ENCODE measurements around the gene GRIK5. TPM values are rescaled to one million over a fixed set of nuclear protein-coding genes. Genes with fewer than 3 reads are reported as not detected.
"Not testable (repeated sequence)": the region's sequence is repeated elsewhere in the genome, so short reads cannot be mapped to it uniquely, and the experiment has no call there.

GRIK5 gene
- total and polyA plus RNA-seq, 9 donors, result 1.3 to 5.8 (median 3.2) TPM

GRCh38 chr19:41991925-41992569 lies 78.0 kb downstream of the GRIK5 start:
- H3K27me3 ChIP-seq (ENCODE audit: control insufficient read depth, insufficient read depth, low read length), result peaks cover 45% of the 10 kb centered on the region
- H3K27ac ChIP-seq (ENCODE audit: low read length); DNase-seq; H3K4me3 ChIP-seq (ENCODE audit: low read length); H3K4me1 ChIP-seq (ENCODE audit: control insufficient read depth, insufficient read depth, low read length); H3K36me3 ChIP-seq (ENCODE audit: control insufficient read depth, insufficient read depth, low read length); H3K9me3 ChIP-seq (replicated peaks; ENCODE audit: control insufficient read depth, low read depth, low read length): not testable (repeated sequence)
- 65% methylated on average over 11 of the region's 11 CpGs for WGBS (ENCODE audit: insufficient coverage)

DNA sequence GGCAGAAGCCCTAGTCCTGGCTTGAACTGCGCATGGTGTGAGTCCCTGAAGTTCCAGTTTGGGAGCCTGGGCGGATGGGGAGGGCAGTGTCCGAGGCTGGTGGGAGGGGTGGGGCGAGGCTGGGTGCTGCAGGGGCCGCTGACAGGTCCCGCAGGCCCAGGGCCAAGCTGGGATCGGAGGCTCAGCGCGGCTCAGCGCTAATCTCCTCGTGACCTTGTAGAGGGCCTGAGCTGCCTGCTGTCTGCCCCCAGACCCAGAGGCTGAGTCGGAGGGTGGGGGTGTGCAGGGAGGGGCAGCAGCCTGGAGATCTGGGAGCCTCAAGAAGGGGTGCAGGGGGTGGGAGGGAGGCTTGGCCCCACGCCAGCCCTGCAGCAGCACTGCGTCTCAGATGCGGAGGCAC lies 79.0 kb downstream of the GRIK5 start:
- Histone ChIP-seq H3K4me1 (ENCODE audit: control insufficient read depth, insufficient read depth, low read length) (peaks cover 6% of the 10 kb centered on the region), H3K4me3 (ENCODE audit: low read length) (no peak overlapping the region), H3K9me3 (replicated peaks; ENCODE audit: control insufficient read depth, low read depth, low read length) (no peaks in the 10 kb centered on the region), H3K36me3 (ENCODE audit: control insufficient read depth, insufficient read depth, low read length) (no peaks in the 10 kb centered on the region), H3K27ac (ENCODE audit: low read length) (no peak overlapping the region), H3K27me3 (ENCODE audit: control insufficient read depth, insufficient read depth, low read length) (peaks cover 34% of the 10 kb centered on the region)
- 26% methylated on average over 10 of the region's 15 CpGs for WGBS (ENCODE audit: insufficient coverage)
- no peak for DNase-seq

DNA sequence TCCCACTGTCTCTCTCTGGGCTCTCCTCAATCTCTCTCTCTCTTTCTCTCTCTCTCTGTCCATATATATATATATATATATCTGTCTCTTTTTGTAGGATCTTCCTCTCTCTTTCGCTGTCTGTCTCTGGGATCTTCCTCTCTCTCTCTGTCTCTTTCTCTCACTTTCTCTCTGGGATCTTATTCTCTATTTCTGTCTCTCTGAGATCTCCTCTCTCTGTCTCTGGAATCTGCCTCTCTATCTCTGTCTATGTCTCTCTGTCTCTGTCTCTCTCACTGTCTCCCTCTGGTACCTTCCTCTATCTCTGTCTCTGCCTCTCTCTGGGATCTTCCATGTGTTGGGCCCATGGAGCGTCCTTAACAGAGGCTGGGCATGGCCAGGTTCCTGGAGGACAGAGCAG lies 79.4 kb downstream of the GRIK5 start:
- 29% methylated on average over 1 of the region's 2 CpGs for WGBS (ENCODE audit: insufficient coverage)
- H3K27ac ChIP-seq (ENCODE audit: low read length), result no peak overlapping the region
- H3K27me3 ChIP-seq (ENCODE audit: control insufficient read depth, insufficient read depth, low read length), result peaks cover 30% of the 10 kb centered on the region
- no peak overlapping the region for H3K4me3 ChIP-seq (ENCODE audit: low read length)
- H3K9me3 ChIP-seq (replicated peaks; ENCODE audit: control insufficient read depth, low read depth, low read length), result no peaks in the 10 kb centered on the region
- H3K36me3 ChIP-seq (ENCODE audit: control insufficient read depth, insufficient read depth, low read length), result no peaks in the 10 kb centered on the region
- H3K4me1 ChIP-seq (ENCODE audit: control insufficient read depth, insufficient read depth, low read length), result peaks cover 6% of the 10 kb centered on the region
- DNase-seq, result no peak

- H3K4me1 ChIP-seq (ENCODE audit: control insufficient read depth, insufficient read depth, low read length), result peaks cover 6% of the 10 kb centered on the region
- 82% methylated on average over 3 of the region's 4 CpGs for WGBS (ENCODE audit: insufficient coverage)
- peaks cover 24% of the 10 kb centered on the region for H3K27me3 ChIP-seq (ENCODE audit: control insufficient read depth, insufficient read depth, low read length)
- no peaks in the 10 kb centered on the region for H3K36me3 ChIP-seq (ENCODE audit: control insufficient read depth, insufficient read depth, low read length)
- DNase-seq, result no peak
- no peak overlapping the region for H3K27ac ChIP-seq (ENCODE audit: low read length)
- no peak overlapping the region for H3K4me3 ChIP-seq (ENCODE audit: low read length)
- no peaks in the 10 kb centered on the region for H3K9me3 ChIP-seq (replicated peaks; ENCODE audit: control insufficient read depth, low read depth, low read length)
Observed at GRCh38 chr19:41990028-41990427, 80.0 kb downstream of the GRIK5 start.

GRCh38 chr19:41988947-41989346 lies 81.1 kb downstream of the GRIK5 start:
- H3K27me3 ChIP-seq (ENCODE audit: control insufficient read depth, insufficient read depth, low read length), result peaks cover 16% of the 10 kb centered on the region
- no peaks in the 10 kb centered on the region for H3K36me3 ChIP-seq (ENCODE audit: control insufficient read depth, insufficient read depth, low read length)
- H3K4me1 ChIP-seq (ENCODE audit: control insufficient read depth, insufficient read depth, low read length), result peaks cover 6% of the 10 kb centered on the region
- H3K27ac ChIP-seq (ENCODE audit: low read length), result no peak overlapping the region
- WGBS (ENCODE audit: insufficient coverage), result 91% methylated on average over 6 of the region's 9 CpGs
- DNase-seq, result no peak
- no peak overlapping the region for H3K4me3 ChIP-seq (ENCODE audit: low read length)
- no peaks in the 10 kb centered on the region for H3K9me3 ChIP-seq (replicated peaks; ENCODE audit: control insufficient read depth, low read depth, low read length)

- Histone ChIP-seq H3K27me3 (ENCODE audit: control insufficient read depth, insufficient read depth, low read length) (peaks cover 4% of the 10 kb centered on the region), H3K4me1 (ENCODE audit: control insufficient read depth, insufficient read depth, low read length) (no peaks in the 10 kb centered on the region), H3K9me3 (replicated peaks; ENCODE audit: control insufficient read depth, low read depth, low read length) (no peaks in the 10 kb centered on the region), H3K36me3 (ENCODE audit: control insufficient read depth, insufficient read depth, low read length) (no peaks in the 10 kb centered on the region), H3K4me3 (ENCODE audit: low read length) (no peak overlapping the region), H3K27ac (ENCODE audit: low read length) (no peak overlapping the region)
- no peak for DNase-seq
- 87% methylated on average over 10 of the region's 10 CpGs for WGBS (ENCODE audit: insufficient coverage)
Observed at GRCh38 chr19:41987141-41987860, 82.7 kb downstream of the GRIK5 start.

DNA sequence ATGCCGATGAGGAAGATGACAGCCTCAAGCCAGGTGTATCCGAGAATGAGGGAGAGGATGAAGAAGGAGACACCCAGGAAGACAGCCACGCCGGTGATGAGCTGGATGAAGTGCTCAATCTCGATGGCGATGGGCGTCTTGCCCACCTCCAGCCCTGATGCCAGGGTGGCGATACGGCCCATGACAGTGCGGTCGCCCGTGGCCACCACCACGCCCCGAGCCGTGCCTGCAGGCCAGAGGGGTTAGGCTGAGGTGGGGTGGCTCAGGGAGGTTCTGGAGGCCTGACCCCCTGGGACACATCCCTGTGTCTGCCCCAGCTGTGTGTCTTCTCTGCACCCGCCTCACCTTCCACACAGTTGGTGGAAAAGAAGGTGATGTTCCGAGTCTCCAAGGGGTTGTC lies 85.0 kb downstream of the GRIK5 start:
- no peaks in the 10 kb centered on the region for H3K36me3 ChIP-seq (ENCODE audit: control insufficient read depth, insufficient read depth, low read length)
- no peaks in the 10 kb centered on the region for H3K9me3 ChIP-seq (replicated peaks; ENCODE audit: control insufficient read depth, low read depth, low read length)
- no peak overlapping the region for H3K27ac ChIP-seq (ENCODE audit: low read length)
- WGBS (ENCODE audit: insufficient coverage), result 95% methylated on average over 11 of the region's 17 CpGs
- H3K4me1 ChIP-seq (ENCODE audit: control insufficient read depth, insufficient read depth, low read length), result no peaks in the 10 kb centered on the region
- no peaks in the 10 kb centered on the region for H3K27me3 ChIP-seq (ENCODE audit: control insufficient read depth, insufficient read depth, low read length)
- DNase-seq, result no peak
- H3K4me3 ChIP-seq (ENCODE audit: low read length), result no peak overlapping the region

DNA sequence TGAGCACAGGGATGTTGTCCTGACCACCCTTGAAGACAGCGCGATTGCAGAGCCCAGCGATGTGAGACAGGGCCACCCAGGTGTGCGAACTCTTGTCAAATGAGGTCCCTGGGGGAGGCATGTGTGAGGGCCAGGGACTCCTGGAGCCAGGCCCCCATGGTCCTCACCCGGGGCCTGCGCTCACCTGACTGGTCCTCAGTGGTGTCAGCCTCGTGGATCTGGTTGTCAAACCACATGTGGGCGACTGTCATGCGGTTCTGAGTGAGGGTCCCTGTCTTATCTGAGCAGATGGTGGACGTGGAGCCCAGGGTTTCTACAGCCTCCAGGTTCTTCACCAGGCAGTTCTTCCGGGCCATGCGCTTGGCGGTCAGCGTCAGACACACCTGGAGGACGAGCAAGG lies 88.3 kb downstream of the GRIK5 start:
- Histone ChIP-seq H3K36me3 (ENCODE audit: control insufficient read depth, insufficient read depth, low read length) (no peaks in the 10 kb centered on the region), H3K4me1 (ENCODE audit: control insufficient read depth, insufficient read depth, low read length) (no peaks in the 10 kb centered on the region), H3K9me3 (replicated peaks; ENCODE audit: control insufficient read depth, low read depth, low read length) (no peaks in the 10 kb centered on the region), H3K27ac (ENCODE audit: low read length) (no peak overlapping the region), H3K4me3 (ENCODE audit: low read length) (no peak overlapping the region), H3K27me3 (ENCODE audit: control insufficient read depth, insufficient read depth, low read length) (no peaks in the 10 kb centered on the region)
- 83% methylated on average over 15 of the region's 15 CpGs for WGBS (ENCODE audit: insufficient coverage)
- no peak for DNase-seq

DNA sequence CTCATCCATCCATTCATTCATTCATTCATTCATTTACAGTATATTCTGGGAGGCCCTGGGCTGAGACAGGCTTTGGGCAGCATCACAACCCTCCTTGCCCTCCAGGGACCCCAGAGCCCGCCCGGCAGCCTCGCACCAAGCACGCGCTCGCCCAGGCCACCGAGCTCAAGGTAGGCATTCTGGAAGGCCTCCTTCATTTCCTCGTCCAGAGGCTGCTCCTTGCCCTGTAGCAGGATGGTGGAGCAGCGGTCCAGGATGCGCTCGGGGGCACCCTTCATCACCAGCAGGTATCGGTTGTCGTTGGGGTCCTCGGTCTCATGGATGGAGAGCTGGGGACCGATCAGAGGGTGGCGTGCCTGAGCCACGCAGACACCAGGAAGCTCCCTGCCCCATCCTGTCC lies 91.5 kb downstream of the GRIK5 start:
- Histone ChIP-seq H3K9me3 (replicated peaks; ENCODE audit: control insufficient read depth, low read depth, low read length) (no peaks in the 10 kb centered on the region), H3K4me1 (ENCODE audit: control insufficient read depth, insufficient read depth, low read length) (no peaks in the 10 kb centered on the region), H3K27ac (ENCODE audit: low read length) (no peak overlapping the region), H3K36me3 (ENCODE audit: control insufficient read depth, insufficient read depth, low read length) (no peaks in the 10 kb centered on the region), H3K27me3 (ENCODE audit: control insufficient read depth, insufficient read depth, low read length) (no peaks in the 10 kb centered on the region), H3K4me3 (ENCODE audit: low read length) (no peak overlapping the region)
- DNase-seq, result no peak
- 93% methylated on average over 14 of the region's 17 CpGs for WGBS (ENCODE audit: insufficient coverage)

DNA sequence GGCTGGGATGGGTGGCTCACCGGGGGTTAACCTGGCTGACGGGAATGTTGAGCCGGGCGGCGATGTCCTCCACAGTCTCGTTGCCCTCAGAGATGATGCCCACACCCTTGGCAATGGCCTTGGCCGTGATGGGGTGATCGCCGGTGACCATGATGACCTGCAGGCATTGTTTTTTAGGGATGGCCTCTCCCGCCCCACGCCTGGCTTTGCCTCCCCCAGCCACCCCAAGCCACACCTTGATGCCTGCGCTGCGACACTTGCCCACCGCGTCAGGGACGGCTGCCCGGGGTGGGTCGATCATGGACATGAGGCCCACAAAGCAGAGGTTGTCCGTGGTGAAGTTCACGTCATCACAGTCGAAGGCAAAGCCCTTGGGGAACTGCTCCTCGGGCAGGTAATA lies 92.1 kb downstream of the GRIK5 start:
- Histone ChIP-seq H3K9me3 (replicated peaks; ENCODE audit: control insufficient read depth, low read depth, low read length) (no peaks in the 10 kb centered on the region), H3K36me3 (ENCODE audit: control insufficient read depth, insufficient read depth, low read length) (no peaks in the 10 kb centered on the region), H3K27ac (ENCODE audit: low read length) (no peak overlapping the region), H3K27me3 (ENCODE audit: control insufficient read depth, insufficient read depth, low read length) (no peaks in the 10 kb centered on the region), H3K4me1 (ENCODE audit: control insufficient read depth, insufficient read depth, low read length) (no peaks in the 10 kb centered on the region), H3K4me3 (ENCODE audit: low read length) (no peak overlapping the region)
- WGBS (ENCODE audit: insufficient coverage), result 80% methylated on average over 21 of the region's 22 CpGs
- no peak for DNase-seq

Measured in muscle of leg (tissue), 11 donors.